H1 (cell line): ENCODE results near the gene NADK2. TPM values are rescaled to one million over a fixed set of nuclear protein-coding genes. Genes with fewer than 3 reads are reported as not detected.

Experiments used
- CEBPB ChIP-seq: IDR thresholded peaks from 2 replicates; pipeline ENCODE4 v1.6.1; 2012; ENCODE audit warnings: low read depth, low read length
- CREB1 ChIP-seq: IDR thresholded peaks from 2 replicates; pipeline ENCODE4 v1.6.1; 2012; ENCODE audit warnings: inconsistent platforms
- FOSL1 ChIP-seq: IDR thresholded peaks from 2 replicates; pipeline ENCODE4 v1.6.1; 2011; ENCODE audit warnings: mild to moderate bottlenecking, low read depth, low read length, moderate library complexity; ENCODE audit not compliant: insufficient read depth
- JUND ChIP-seq: IDR thresholded peaks from 2 replicates; pipeline ENCODE4 v1.6.1; 2011; ENCODE audit warnings: mild to moderate bottlenecking, improper control_type of control experiment, low read length
- RNF2 ChIP-seq: fragments of 200-900, 300-1000 bp; sonication (generic); IDR thresholded peaks from 2 replicates; pipeline ENCODE4 v1.7.1; 2016; ENCODE audit warnings: borderline replicate concordance, low read depth, mild to moderate bottlenecking, antibody characterized with exemption, low read length; ENCODE audit not compliant: poor library complexity, severe bottlenecking; ENCODE audit errors: missing control alignments
- polyA plus RNA-seq, 7 experiments: library from polyadenylated mRNA; depleted of rRNA in 3 of 7; stranded (reverse) in 5 of 7; unstranded in 2 of 7; fragments of >200 nt in 5 of 7; fragments of 200-250 nt in 2 of 7; gene quantifications; 1 replicate in 5 of 7; 2 replicates in 1 of 7; 4 replicates in 1 of 7; pipeline versions ENCODE4 v1.2.1 to v1.2.3, GENCODE V29; 2011 to 2013; ENCODE audit warnings: missing spikeins in 2 of 7, mixed read lengths in 2 of 7
- total RNA-seq: library from RNA; stranded (reverse); fragmentation: NEBNext Ultra II Directional; extraction: Animal tissue kit (Norgen Biotek cat#: 25700); gene quantifications from 2 replicates; pipeline ENCODE4 v1.2.1, GENCODE V29; 2021
- TF ChIP-seq, protein P1 (sequence below): IDR thresholded peaks from 2 replicates; pipeline ENCODE4 v1.6.1; 2011; ENCODE audit warnings: low read length, improper control_type of control experiment

Gene NADK2
- total and polyA plus RNA-seq, 2 of the 8 experiments (the other 6 are each of a cell fraction or from before 2014, with no cell fraction given), result 3.4 to 16.1 TPM

DNA sequence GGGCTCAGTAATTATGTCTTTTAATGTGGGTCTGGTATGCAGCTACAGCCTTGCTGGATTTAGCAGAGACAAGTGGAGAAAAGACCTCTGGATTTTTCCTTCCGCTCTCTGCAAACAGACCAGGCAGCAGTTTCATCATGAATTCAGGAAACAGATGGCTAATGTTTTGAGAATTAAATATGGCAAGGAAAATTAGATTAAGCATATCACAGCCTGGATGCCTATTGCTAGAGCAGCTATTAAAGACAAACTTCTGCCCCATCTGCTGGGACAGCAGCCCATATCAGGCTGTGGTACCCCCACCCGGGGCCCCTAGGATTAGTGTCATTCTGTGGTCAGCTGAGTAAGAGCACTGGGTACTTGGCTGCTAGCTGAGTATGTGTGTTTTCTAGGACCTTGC is 83.6 kb downstream of the NADK2 start (continued):
- TF ChIP-seq, protein P1, sequence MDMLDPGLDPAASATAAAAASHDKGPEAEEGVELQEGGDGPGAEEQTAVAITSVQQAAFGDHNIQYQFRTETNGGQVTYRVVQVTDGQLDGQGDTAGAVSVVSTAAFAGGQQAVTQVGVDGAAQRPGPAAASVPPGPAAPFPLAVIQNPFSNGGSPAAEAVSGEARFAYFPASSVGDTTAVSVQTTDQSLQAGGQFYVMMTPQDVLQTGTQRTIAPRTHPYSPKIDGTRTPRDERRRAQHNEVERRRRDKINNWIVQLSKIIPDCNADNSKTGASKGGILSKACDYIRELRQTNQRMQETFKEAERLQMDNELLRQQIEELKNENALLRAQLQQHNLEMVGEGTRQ, result no peak
- TF ChIP-seq CEBPB (no peak), JUND (no peak), FOSL1 (no peak), CREB1 (no peak), RNF2 (no peak)
